WTC11 (cell line): ENCODE data around the gene IGFBPL1.

Source experiments
- CREB1 ChIP-seq: sonication (generic); formaldehyde crosslinking; IDR thresholded peaks from 2 replicates; pipeline ENCODE4 v1.8.0; 2023; ENCODE audit warnings: mild to moderate bottlenecking, missing genetic modification reagents
- ESRRA ChIP-seq: sonication (generic); formaldehyde crosslinking; IDR thresholded peaks from 2 replicates; pipeline ENCODE4 v1.8.1; 2022; ENCODE audit warnings: mild to moderate bottlenecking, missing genetic modification reagents, borderline replicate concordance
- ETV6 ChIP-seq: sonication (generic); formaldehyde crosslinking; IDR thresholded peaks from 2 replicates; pipeline ENCODE4 v1.8.1; 2022; ENCODE audit warnings: mild to moderate bottlenecking, missing genetic modification reagents
- MXD4 ChIP-seq: fragments of 250-450 bp; sonication (Bioruptor Pico); IDR thresholded peaks from 2 replicates; pipeline ENCODE4 v1.8.0; 2021; ENCODE audit warnings: mild to moderate bottlenecking, moderate library complexity, borderline replicate concordance
- NFYB ChIP-seq: sonication (generic); formaldehyde crosslinking; conservative IDR thresholded peaks from 2 replicates; pipeline ENCODE4 v1.8.0; 2022; ENCODE audit warnings: low read depth, missing genetic modification reagents
- SMAD3 ChIP-seq: sonication (generic); formaldehyde crosslinking; IDR thresholded peaks from 2 replicates; pipeline ENCODE4 v1.8.0; 2022; ENCODE audit warnings: missing genetic modification reagents, mild to moderate bottlenecking, borderline replicate concordance
- SP1 ChIP-seq: sonication (generic); formaldehyde crosslinking; conservative IDR thresholded peaks from 2 replicates; pipeline ENCODE4 v1.8.1; 2022; ENCODE audit warnings: missing genetic modification reagents
- TF ChIP-seq, protein P1 (sequence below): fragments of 200-600 bp; IDR thresholded peaks from 2 replicates; pipeline ENCODE4 v1.8.0; 2022; ENCODE audit warnings: antibody characterized with exemption
- TF ChIP-seq, protein P2 (sequence below): sonication (generic); formaldehyde crosslinking; IDR thresholded peaks from 2 replicates; pipeline ENCODE4 v1.8.1; 2023; ENCODE audit warnings: mild to moderate bottlenecking, missing genetic modification reagents, moderate library complexity
- TF ChIP-seq, protein P3 (sequence below): sonication (generic); formaldehyde crosslinking; IDR thresholded peaks from 2 replicates; pipeline ENCODE4 v1.8.0; 2022; ENCODE audit warnings: missing genetic modification reagents

DNA sequence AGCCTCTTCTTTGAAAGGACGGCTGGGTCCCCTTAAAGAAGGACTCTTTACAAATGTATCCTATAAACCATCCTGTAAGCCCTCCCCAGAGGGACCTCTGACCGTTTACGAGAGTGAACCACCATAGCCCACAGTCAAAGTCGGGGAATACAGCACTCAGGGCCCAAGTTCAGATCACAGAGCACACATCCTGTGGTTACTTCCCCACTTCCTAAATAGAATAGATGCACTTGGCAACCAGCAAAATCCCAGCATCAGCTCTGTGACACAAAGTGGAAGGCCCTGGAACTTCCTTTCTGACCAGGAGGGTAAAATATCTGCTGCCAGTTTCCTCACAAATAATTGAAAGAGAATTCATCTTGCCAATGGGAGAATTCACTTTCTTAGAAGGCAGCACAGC, 6.9 kb upstream of the IGFBPL1 start:
- TF ChIP-seq ETV6 (CRISPR knock-in tag) (no peak), SMAD3 (CRISPR knock-in tag) (no peak), ESRRA (CRISPR knock-in tag) (no peak), SP1 (CRISPR knock-in tag) (no peak), CREB1 (CRISPR knock-in tag) (no peak), NFYB (CRISPR knock-in tag) (no peak), MXD4 (CRISPR knock-in tag) (no peak)
- TF ChIP-seq, protein P1, sequence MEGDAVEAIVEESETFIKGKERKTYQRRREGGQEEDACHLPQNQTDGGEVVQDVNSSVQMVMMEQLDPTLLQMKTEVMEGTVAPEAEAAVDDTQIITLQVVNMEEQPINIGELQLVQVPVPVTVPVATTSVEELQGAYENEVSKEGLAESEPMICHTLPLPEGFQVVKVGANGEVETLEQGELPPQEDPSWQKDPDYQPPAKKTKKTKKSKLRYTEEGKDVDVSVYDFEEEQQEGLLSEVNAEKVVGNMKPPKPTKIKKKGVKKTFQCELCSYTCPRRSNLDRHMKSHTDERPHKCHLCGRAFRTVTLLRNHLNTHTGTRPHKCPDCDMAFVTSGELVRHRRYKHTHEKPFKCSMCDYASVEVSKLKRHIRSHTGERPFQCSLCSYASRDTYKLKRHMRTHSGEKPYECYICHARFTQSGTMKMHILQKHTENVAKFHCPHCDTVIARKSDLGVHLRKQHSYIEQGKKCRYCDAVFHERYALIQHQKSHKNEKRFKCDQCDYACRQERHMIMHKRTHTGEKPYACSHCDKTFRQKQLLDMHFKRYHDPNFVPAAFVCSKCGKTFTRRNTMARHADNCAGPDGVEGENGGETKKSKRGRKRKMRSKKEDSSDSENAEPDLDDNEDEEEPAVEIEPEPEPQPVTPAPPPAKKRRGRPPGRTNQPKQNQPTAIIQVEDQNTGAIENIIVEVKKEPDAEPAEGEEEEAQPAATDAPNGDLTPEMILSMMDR, result no peak
- TF ChIP-seq, protein P2, sequence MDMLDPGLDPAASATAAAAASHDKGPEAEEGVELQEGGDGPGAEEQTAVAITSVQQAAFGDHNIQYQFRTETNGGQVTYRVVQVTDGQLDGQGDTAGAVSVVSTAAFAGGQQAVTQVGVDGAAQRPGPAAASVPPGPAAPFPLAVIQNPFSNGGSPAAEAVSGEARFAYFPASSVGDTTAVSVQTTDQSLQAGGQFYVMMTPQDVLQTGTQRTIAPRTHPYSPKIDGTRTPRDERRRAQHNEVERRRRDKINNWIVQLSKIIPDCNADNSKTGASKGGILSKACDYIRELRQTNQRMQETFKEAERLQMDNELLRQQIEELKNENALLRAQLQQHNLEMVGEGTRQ, result no peak
- TF ChIP-seq, protein P3, sequence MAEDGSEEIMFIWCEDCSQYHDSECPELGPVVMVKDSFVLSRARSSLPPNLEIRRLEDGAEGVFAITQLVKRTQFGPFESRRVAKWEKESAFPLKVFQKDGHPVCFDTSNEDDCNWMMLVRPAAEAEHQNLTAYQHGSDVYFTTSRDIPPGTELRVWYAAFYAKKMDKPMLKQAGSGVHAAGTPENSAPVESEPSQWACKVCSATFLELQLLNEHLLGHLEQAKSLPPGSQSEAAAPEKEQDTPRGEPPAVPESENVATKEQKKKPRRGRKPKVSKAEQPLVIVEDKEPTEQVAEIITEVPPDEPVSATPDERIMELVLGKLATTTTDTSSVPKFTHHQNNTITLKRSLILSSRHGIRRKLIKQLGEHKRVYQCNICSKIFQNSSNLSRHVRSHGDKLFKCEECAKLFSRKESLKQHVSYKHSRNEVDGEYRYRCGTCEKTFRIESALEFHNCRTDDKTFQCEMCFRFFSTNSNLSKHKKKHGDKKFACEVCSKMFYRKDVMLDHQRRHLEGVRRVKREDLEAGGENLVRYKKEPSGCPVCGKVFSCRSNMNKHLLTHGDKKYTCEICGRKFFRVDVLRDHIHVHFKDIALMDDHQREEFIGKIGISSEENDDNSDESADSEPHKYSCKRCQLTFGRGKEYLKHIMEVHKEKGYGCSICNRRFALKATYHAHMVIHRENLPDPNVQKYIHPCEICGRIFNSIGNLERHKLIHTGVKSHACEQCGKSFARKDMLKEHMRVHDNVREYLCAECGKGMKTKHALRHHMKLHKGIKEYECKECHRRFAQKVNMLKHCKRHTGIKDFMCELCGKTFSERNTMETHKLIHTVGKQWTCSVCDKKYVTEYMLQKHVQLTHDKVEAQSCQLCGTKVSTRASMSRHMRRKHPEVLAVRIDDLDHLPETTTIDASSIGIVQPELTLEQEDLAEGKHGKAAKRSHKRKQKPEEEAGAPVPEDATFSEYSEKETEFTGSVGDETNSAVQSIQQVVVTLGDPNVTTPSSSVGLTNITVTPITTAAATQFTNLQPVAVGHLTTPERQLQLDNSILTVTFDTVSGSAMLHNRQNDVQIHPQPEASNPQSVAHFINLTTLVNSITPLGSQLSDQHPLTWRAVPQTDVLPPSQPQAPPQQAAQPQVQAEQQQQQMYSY (CRISPR knock-in tag), result no peak
